ENCODE data around the gene TMEM169.

TMEM169 gene, protein sequence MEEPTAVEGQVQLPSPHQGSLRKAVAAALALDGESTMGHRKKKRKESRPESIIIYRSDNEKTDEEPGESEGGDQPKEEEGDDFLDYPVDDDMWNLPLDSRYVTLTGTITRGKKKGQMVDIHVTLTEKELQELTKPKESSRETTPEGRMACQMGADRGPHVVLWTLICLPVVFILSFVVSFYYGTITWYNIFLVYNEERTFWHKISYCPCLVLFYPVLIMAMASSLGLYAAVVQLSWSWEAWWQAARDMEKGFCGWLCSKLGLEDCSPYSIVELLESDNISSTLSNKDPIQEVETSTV

GRCh38 chr2:216081487-216082116 is at the start of gene TMEM169, which contains the start of gene PECR:
TMEM169 (plus strand) TSS chr2:216081919; CDS start chr2:216095964, 14,045 bp downstream.
PECR (minus strand) TSS chr2:216081809; CDS start chr2:216081741, 68 bp downstream.
- peak in 57 of 58 donors; percentile 16 to 89 (median 74) for DNase-seq

- DNase-seq: no peak
Measured at GRCh38 chr2:216031960-216032689, 49.6 kb upstream of the TMEM169 start.

- no peak for DNase-seq
Measured at GRCh38 chr2:216033403-216033802, 48.3 kb upstream of the TMEM169 start.

DNA sequence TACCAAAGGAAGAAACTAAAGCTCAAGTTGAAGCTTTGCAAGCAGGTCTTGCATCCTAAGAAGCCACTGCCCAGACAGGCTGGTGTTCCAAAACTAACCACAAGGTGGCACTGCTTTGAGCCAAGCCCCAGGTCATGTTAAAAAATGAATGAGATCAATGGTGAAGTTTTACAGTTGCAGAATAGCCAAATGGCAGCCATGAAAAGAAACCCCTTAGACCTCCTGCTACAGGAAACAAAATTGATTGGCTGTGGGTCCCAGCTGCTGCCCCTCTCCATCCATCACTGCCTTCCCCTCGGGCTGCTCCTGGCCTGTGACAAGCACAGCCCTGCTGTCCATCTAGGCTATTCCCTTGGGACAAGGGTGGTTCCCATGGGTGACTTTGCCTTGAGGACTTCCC is 47.7 kb upstream of the TMEM169 start:
- peak in 47 of 58 donors; percentile 4 to 76 (median 34) for DNase-seq

GRCh38 chr2:216039918-216040317 is 41.8 kb upstream of the TMEM169 start:
- DNase-seq: no peak

DNA sequence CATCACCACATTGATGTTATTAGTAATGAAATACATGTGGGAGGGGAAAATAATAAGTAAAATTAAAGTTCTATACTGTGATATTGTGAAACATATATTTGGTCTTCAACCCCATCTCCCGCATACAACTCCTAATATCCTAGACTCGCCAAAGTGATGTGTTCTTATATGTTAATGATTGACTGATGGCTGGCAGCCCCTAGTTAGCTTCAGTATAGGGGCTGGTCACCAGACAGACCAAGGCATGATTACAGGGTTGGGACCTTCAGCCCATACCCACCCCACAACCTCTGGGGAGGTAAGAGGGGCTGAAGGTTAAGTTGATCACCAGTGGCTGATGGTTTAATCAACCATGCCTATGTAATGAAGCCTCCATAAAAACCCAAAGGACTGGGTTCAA is 40.3 kb upstream of the TMEM169 start:
- DNase-seq: no peak

- no peak for DNase-seq
Measured at GRCh38 chr2:216043949-216044348, 37.8 kb upstream of the TMEM169 start.

DNA sequence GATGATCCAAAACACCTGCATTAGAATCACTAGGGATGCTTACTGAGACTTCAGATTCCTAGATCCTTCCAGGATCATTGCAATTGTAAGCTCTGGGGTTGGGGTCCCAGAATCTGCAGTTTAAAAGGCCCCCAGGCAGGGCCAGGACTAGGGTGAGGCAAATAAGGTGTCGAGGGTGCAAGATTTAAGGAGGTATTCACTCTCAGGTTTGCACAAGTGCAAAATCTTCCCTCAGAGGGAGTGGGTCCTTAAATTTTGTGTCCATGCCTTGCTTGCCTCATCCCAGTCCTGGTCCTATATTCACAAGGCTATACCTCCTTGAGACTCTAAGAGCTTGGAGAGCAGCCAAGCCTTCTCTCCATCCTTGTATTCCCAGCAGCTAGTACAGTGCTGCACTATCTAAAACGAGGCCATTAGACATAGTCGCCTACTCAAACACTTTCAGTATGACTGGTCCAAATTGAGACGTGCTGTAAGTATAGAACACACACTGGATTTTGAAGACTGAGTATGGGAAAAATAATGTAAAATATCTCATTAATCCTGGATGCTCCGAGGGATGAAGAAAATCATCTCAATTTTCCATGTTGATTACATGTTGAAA is 36.7 kb upstream of the TMEM169 start:
- DNase-seq: no peak

- DNase-seq: no peak
Measured at GRCh38 chr2:216047397-216047796, 34.3 kb upstream of the TMEM169 start.

DNA sequence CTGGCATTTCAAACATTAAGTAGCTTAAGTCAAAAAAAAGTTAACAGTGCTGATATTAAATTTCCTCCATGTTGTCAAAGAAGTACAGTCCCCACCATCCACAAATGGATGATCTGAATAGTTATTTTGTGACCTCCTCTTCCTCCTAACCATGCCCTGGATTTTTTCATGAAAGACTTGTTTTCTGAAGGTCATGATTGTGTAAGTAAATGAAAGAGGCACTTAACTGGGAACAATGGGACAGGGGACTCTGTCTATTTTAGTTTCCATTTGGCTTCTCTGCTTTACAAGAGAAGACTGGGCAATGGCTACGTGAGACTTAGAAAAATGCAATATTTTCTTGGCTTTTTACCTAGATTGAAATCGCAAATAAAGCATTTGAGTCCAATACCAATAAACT is 32.3 kb upstream of the TMEM169 start:
- DNase-seq: no peak

DNA sequence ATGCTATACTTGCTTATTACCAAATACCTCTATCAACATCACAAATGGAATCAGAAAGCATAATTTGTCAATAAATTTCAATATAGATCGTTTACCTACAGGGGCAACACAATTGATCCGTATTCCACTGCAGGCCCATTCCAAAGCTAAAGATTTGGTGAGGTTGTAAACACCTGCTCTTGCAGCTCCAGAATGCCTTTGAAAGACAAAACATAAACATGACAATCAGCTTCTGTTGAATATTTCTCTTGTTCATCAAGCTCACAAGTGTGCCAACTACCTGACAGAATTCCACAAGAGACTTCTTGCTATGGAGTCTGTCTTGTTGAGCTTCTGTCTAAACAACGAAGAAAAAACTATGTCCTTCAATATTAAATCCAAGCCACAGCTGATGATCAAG is 30.4 kb upstream of the TMEM169 start:
- no peak for DNase-seq

DNA sequence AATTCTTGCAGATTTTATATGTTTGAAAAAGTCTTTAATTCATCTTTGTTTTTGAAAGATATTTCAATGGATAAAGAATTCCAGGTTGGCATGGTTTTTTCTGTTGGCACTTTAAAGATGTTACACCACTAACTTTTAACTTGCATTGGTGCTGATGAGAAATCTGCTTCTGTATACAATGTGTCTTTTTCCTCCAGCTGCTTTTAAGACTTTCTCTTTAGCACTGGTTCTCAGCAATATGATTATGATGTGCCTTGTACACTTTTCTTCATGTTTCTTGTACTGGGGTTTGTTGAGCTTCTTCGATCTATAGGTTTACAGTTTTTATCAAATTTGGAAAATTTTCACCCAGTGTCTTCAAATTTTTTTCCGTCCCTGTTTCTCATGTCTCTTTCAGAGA is 29.3 kb upstream of the TMEM169 start:
- DNase-seq: no peak

GRCh38 chr2:216055680-216056079 is 26.0 kb upstream of the TMEM169 start:
- DNase-seq: no peak

DNA sequence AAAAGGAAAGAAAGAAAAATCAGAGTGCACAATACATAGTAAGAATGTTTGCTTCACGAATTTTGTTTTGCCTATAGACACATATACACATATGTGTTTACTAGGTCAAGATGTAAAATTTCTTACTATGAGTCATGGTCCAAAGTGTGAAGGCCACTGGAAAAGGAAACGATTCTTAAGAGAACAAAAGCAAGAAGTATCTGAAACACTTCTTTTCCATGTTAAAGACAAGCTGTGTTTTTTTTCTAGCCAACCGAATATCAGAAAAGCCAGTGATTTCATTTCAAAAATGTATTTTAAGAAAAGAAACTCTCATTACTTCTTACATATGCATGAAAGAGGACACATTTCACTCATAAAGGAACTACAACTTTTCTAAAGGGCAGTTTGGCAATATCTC is 25.0 kb upstream of the TMEM169 start:
- DNase-seq: no peak

DNA sequence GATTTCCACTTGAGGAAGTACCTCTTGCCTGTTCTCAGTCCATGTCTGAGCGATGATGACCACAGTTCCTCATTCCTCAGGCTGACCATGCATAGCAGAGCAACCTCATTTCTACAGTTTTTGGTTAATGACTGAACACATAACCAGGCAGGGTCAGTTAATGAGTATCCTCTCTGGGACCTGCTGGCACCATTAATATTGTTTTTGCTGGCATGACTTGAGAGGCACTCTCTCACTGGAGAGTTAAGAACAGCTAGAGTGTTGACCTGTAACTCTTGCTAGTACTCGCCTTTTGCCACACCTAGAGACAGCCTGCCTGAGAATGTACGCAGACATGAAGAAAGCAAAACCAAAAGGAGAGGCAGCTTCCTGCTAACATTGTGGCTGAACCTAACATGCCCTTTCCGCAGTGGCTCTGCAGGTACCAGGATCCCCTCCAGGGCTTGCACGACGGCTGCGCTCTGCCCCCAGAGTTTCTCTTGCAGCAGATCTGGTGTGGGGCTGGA is 24.0 kb upstream of the TMEM169 start:
- peak in 3 of 58 donors; percentile 7 to 16 (median 8) for DNase-seq

DNA sequence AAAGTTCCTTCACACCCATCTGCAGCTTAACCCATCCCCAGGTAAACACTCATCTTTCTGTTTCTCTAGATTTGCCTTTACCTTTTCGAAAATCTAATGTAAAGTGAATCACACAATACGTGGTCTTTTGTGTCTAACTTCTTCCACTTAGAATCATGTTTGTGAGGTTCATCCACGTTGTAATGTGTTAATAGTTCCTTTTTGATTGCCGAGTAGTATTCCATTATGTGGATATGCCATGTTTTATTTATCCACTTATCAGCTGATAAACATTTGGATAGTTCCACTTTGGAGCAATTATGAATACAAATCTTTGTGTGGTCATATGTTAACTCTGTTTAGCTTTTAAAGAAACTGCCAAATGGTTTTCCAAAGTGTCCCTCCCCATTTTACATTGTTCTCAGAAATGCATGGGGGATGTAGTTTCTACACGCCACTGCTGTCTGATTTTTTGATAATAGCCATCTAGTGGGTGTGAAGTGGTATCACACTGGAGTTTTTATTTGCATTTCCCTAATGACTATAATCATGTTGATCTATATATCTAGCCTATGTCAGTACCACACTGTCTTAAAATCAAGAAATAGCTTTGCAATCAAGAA is 22.4 kb upstream of the TMEM169 start:
- no peak for DNase-seq

DNA sequence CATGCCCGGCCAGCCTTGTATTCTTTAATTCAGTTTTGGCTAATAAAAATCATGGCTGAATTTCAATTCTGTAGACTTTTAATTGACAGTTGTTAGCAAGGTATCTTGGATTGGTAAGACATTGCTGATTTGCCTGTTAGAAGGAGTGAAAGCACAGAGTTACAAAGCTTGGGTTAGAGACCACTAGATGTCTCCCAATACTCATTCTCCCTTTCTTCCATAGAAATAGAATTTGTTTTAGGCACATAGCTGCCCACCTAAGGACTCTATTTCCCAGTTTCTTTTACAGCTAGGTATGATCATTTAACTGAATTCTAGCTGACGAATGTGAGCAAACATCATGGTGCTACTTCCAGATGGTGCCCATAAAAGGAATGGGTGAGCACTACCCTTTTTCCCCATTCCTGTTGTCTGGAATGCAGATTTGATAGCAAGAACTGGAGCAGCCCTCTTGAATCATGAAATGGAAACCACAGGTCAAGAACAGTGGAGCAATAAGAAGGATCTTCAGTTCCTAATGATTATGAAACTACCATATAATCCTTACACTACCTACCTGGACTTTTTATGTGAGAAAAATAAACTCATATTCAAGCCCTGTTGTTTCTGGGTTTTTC is 17.6 kb upstream of the TMEM169 start:
- no peak for DNase-seq

GRCh38 chr2:216064665-216065064 is 17.1 kb upstream of the TMEM169 start:
- no peak for DNase-seq

GRCh38 chr2:216066230-216066629 is 15.5 kb upstream of the TMEM169 start:
- DNase-seq: no peak

GRCh38 chr2:216069028-216069427 is 12.7 kb upstream of the TMEM169 start:
- no peak for DNase-seq

- no peak for DNase-seq
Measured at GRCh38 chr2:216070195-216070594, 11.5 kb upstream of the TMEM169 start.

Measured in anterior cingulate cortex (tissue), 58 donors.